ENCODE measurements around the gene CLK2. TPM values are rescaled to one million over a fixed set of nuclear protein-coding genes. Genes with fewer than 3 reads are reported as not detected.

Gene CLK2
- total and polyA plus RNA-seq, 2 of the 13 experiments (the other 11 are each of a cell fraction or from before 2014, with no cell fraction given): 20.1 to 73.5 TPM

DNA sequence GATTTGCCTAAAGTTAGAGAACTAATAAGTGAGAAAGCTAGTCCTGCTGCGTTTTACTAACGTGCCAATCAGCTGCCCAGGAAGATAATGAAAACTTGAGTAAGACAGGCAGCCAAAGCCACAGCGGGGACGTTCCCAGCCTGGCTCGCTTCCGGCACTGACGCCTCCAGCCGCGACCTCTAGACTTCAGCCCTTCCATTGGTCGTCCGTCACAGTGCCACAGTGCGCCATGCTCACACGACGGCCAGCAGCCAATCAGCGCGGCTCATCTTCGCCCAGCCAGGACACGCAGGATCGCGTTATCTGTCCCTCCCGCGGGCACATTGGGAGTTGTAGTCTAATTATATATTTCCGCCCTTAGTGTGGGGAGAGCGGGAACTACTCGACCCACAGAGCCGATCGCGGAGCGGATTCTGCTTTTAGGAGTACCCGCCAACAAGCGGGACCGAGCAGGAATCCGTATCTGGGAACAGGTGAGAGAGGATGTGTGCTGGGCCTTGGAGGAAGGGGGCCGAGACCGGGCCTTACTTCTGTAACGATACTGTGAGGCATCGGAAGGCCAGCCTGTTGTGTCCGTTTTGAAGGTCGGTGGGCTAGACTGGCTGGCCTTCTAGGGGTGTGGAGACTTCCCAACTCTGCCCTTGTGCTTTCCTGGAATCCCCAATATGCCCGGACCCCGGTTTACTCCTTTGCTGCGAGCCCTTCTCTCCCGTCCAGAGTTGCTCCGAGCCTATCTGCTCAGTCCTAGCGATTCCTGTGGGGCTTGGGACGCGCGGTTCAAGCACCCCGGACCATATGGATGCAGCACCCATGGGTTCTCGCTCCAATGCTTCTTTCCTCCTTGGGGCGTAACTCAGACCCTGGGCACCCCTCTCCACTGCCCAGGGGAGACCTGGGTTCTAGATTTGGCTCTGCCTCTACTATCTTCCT is 35.5 kb upstream of the CLK2 start, which contains the start of gene FDPS (continued):
- TF ChIP-seq, protein P1, sequence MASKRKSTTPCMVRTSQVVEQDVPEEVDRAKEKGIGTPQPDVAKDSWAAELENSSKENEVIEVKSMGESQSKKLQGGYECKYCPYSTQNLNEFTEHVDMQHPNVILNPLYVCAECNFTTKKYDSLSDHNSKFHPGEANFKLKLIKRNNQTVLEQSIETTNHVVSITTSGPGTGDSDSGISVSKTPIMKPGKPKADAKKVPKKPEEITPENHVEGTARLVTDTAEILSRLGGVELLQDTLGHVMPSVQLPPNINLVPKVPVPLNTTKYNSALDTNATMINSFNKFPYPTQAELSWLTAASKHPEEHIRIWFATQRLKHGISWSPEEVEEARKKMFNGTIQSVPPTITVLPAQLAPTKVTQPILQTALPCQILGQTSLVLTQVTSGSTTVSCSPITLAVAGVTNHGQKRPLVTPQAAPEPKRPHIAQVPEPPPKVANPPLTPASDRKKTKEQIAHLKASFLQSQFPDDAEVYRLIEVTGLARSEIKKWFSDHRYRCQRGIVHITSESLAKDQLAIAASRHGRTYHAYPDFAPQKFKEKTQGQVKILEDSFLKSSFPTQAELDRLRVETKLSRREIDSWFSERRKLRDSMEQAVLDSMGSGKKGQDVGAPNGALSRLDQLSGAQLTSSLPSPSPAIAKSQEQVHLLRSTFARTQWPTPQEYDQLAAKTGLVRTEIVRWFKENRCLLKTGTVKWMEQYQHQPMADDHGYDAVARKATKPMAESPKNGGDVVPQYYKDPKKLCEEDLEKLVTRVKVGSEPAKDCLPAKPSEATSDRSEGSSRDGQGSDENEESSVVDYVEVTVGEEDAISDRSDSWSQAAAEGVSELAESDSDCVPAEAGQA (IDR thresholded peaks at IDR 0.05; ENCODE audit: low read depth): peak; percentile 72; the same call in 1 of the 2 replicates
- TF ChIP-seq, protein P1 (CRISPR knock-in tag; IDR thresholded peaks at IDR 0.05; ENCODE audit: borderline replicate concordance): no peak
- TF ChIP-seq ZFX (CRISPR knock-in tag; IDR thresholded peaks at IDR 0.05; ENCODE audit: low read depth): peak; percentile 81
- TF ChIP-seq, protein P2, sequence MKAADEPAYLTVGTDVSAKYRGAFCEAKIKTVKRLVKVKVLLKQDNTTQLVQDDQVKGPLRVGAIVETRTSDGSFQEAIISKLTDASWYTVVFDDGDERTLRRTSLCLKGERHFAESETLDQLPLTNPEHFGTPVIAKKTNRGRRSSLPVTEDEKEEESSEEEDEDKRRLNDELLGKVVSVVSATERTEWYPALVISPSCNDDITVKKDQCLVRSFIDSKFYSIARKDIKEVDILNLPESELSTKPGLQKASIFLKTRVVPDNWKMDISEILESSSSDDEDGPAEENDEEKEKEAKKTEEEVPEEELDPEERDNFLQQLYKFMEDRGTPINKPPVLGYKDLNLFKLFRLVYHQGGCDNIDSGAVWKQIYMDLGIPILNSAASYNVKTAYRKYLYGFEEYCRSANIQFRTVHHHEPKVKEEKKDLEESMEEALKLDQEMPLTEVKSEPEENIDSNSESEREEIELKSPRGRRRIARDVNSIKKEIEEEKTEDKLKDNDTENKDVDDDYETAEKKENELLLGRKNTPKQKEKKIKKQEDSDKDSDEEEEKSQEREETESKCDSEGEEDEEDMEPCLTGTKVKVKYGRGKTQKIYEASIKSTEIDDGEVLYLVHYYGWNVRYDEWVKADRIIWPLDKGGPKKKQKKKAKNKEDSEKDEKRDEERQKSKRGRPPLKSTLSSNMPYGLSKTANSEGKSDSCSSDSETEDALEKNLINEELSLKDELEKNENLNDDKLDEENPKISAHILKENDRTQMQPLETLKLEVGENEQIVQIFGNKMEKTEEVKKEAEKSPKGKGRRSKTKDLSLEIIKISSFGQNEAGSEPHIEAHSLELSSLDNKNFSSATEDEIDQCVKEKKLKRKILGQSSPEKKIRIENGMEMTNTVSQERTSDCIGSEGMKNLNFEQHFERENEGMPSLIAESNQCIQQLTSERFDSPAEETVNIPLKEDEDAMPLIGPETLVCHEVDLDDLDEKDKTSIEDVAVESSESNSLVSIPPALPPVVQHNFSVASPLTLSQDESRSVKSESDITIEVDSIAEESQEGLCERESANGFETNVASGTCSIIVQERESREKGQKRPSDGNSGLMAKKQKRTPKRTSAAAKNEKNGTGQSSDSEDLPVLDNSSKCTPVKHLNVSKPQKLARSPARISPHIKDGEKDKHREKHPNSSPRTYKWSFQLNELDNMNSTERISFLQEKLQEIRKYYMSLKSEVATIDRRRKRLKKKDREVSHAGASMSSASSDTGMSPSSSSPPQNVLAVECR (CRISPR knock-in tag; IDR thresholded peaks at IDR 0.05; ENCODE audit: borderline replicate concordance): peak; percentile 87; the same call in 1 of the 2 replicates
- TF ChIP-seq SUZ12 (IDR thresholded peaks at IDR 0.05; ENCODE audit: low read depth, low read length): peak; percentile 65
- TF ChIP-seq, protein P3, sequence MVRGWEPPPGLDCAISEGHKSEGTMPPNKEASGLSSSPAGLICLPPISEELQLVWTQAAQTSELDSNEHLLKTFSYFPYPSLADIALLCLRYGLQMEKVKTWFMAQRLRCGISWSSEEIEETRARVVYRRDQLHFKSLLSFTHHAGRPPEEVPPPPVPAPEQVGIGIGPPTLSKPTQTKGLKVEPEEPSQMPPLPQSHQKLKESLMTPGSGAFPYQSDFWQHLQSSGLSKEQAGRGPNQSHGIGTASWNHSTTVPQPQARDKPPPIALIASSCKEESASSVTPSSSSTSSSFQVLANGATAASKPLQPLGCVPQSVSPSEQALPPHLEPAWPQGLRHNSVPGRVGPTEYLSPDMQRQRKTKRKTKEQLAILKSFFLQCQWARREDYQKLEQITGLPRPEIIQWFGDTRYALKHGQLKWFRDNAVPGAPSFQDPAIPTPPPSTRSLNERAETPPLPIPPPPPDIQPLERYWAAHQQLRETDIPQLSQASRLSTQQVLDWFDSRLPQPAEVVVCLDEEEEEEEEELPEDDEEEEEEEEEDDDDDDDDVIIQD (CRISPR knock-in tag; IDR thresholded peaks at IDR 0.05; ENCODE audit: low read depth): no peak
- TF ChIP-seq, protein P4, sequence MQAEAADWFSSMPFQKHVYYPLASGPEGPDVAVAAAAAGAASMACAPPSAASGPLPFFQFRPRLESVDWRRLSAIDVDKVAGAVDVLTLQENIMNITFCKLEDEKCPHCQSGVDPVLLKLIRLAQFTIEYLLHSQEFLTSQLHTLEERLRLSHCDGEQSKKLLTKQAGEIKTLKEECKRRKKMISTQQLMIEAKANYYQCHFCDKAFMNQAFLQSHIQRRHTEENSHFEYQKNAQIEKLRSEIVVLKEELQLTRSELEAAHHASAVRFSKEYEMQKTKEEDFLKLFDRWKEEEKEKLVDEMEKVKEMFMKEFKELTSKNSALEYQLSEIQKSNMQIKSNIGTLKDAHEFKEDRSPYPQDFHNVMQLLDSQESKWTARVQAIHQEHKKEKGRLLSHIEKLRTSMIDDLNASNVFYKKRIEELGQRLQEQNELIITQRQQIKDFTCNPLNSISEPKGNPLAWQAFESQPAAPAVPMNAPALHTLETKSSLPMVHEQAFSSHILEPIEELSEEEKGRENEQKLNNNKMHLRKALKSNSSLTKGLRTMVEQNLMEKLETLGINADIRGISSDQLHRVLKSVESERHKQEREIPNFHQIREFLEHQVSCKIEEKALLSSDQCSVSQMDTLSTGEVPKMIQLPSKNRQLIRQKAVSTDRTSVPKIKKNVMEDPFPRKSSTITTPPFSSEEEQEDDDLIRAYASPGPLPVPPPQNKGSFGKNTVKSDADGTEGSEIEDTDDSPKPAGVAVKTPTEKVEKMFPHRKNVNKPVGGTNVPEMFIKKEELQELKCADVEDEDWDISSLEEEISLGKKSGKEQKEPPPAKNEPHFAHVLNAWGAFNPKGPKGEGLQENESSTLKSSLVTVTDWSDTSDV (CRISPR knock-in tag; IDR thresholded peaks at IDR 0.05): no peak
- TF ChIP-seq PHB2 (IDR thresholded peaks at IDR 0.05; ENCODE audit: partially characterized antibody): no peak
- 0 out of 2 replicates have a peak, but pooled peaks have one; percentile 22 for TF ChIP-seq RAD21 (CRISPR knock-in tag; IDR thresholded peaks at IDR 0.05)
- TF ChIP-seq, protein P5, sequence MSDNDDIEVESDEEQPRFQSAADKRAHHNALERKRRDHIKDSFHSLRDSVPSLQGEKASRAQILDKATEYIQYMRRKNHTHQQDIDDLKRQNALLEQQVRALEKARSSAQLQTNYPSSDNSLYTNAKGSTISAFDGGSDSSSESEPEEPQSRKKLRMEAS (IDR thresholded peaks at IDR 0.05): peak; percentile 63
- 0 out of 2 replicates have a peak, but pooled peaks have one; percentile 16 for TF ChIP-seq HMG20B (CRISPR knock-in tag; conservative IDR thresholded peaks at IDR 0.05)
- TF ChIP-seq ZNF724P (CRISPR knock-in tag; IDR thresholded peaks at IDR 0.05; ENCODE audit: borderline replicate concordance): no peak

Measured in HepG2 (cell line).